GM19372 (cell line): ENCODE measurements around the gene ASAP2.

Experiments used
- ATAC-seq: cut with Tn5 transposase; IDR thresholded peaks from one replicate; pipeline ENCODE4 v1.9.1; 2021; ENCODE audit warnings: mild to moderate bottlenecking, low read depth, moderate library complexity; ENCODE audit not compliant: unreplicated experiment

Gene ASAP2

GRCh38 chr2:9310798-9311197 is 104.2 kb downstream of the ASAP2 start:
- no peak for ATAC-seq

- ATAC-seq = no peak
Observed at GRCh38 chr2:9311488-9311887, 104.9 kb downstream of the ASAP2 start.

GRCh38 chr2:9312591-9312990 is 106.0 kb downstream of the ASAP2 start:
- no peak for ATAC-seq

GRCh38 chr2:9313443-9313842 is 106.8 kb downstream of the ASAP2 start:
- no peak for ATAC-seq

- no peak for ATAC-seq
Observed at GRCh38 chr2:9315280-9315847, 108.8 kb downstream of the ASAP2 start.

- ATAC-seq = no peak
Observed at GRCh38 chr2:9317559-9317958, 110.9 kb downstream of the ASAP2 start.

GRCh38 chr2:9318461-9319337 is 112.1 kb downstream of the ASAP2 start:
- ATAC-seq = no peak

- ATAC-seq = no peak
Observed at GRCh38 chr2:9319338-9319715, 112.7 kb downstream of the ASAP2 start.

GRCh38 chr2:9322576-9322975 is 116.0 kb downstream of the ASAP2 start:
- ATAC-seq = no peak

- no peak for ATAC-seq
Observed at GRCh38 chr2:9325428-9325827, 118.8 kb downstream of the ASAP2 start.

- ATAC-seq = no peak
Observed at GRCh38 chr2:9326975-9327374, 120.4 kb downstream of the ASAP2 start.

GRCh38 chr2:9327873-9328352 is 121.3 kb downstream of the ASAP2 start:
- no peak for ATAC-seq

GRCh38 chr2:9328931-9329330 is 122.3 kb downstream of the ASAP2 start:
- ATAC-seq = no peak

GRCh38 chr2:9329497-9329896 is 122.9 kb downstream of the ASAP2 start:
- ATAC-seq = no peak

- no peak for ATAC-seq
Observed at GRCh38 chr2:9330612-9331270, 124.1 kb downstream of the ASAP2 start.

- no peak for ATAC-seq
Observed at GRCh38 chr2:9331704-9332103, 125.1 kb downstream of the ASAP2 start.

GRCh38 chr2:9332136-9332852 is 125.7 kb downstream of the ASAP2 start:
- ATAC-seq = no peak

GRCh38 chr2:9332853-9333245 is 126.2 kb downstream of the ASAP2 start:
- no peak for ATAC-seq

GRCh38 chr2:9333591-9334171 is 127.1 kb downstream of the ASAP2 start:
- no peak for ATAC-seq

- ATAC-seq = no peak
Observed at GRCh38 chr2:9334761-9335160, 128.1 kb downstream of the ASAP2 start.
